NOMO-1 (cell line): ENCODE measurements around the gene EFCAB7.
A peak's percentile ranks its signal among the peaks of the same experiment; 100 is the strongest.

Experiments used
- DNase-seq, 2 experiments: peaks; one replicate each; lab custom pipeline; 2025; ENCODE audit not compliant: unreplicated experiment in 2 of 2; lab: John Stamatoyannopoulos, UW

EFCAB7 gene

DNA sequence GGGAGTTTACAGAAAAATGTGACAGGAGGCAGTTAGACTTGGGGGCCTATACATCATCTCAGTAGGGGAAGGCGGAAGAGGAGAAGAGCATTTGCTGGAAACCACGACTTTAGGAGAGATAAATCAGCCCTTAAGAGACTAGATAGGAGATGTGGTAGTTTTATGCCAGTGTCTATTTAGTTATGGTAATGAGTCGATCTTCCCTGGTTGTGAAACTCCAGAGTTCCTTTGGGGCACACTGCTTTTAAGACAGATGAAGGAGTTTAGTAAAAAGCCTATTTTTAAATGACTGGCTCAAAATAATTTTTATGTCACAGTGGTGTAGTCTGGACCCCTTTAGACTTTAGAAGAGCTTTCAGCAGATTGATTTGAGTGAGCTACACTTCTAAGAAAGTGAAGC, 77.7 kb downstream of the EFCAB7 start:
- no peak for DNase-seq

DNA sequence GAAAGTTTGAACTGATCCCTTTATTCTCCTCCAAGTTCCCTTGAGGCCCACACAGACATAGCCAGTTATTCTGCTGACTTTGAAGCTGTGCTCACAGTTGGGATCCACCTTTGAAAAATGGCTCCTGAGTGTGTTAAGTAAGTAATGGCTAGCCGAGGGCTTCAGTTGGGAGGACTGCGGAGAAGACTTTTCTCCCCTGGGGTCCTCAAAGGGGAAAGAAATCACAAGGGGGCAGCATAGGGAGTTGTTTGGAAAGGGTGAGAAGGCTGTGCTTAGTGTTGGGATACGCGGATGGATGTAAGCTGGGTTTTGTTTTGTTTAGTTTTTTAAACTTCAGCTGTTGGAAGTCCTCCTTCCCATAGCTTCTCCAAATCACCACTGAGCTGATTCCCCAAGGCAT, 78.1 kb downstream of the EFCAB7 start:
- no peak for DNase-seq

DNA sequence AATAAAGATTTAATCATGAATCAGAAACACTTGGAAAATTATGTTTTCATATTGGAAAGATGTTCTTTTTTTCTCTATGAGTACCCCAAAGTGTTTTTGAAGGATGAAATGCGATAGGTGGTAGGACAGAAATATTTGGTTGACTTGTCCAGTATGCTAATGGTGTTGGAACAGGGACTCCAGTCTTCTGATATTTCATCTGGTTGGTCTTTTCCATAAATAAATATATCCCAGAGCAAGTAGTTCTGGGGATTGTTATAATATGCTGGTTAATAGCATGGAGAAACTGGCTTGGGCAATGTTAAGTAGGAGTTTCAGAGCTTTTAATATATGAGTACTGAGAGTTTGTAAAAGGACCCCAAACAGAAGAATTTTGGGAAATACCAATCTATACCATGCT, 78.6 kb downstream of the EFCAB7 start:
- DNase-seq: no peak

DNA sequence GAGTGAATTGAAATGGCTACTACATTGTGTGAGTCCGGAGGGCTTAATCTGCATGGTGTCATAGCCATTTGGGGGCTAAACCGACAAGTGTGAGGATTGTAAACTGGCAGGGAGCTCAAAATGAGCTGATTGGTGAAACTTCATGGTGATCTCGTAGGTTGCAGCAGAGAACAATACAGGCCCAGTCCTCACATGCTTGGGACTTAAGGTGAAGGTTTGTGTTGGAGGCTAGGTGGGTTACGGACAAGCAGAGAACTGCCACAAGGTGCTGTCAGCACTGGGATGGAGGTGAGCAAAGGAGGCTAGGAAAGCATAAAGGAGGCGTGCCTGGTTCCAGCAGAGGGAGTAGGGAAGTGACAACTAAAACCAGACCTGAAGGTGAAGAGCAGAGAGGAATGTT, 79.3 kb downstream of the EFCAB7 start:
- DNase-seq: no peak

DNA sequence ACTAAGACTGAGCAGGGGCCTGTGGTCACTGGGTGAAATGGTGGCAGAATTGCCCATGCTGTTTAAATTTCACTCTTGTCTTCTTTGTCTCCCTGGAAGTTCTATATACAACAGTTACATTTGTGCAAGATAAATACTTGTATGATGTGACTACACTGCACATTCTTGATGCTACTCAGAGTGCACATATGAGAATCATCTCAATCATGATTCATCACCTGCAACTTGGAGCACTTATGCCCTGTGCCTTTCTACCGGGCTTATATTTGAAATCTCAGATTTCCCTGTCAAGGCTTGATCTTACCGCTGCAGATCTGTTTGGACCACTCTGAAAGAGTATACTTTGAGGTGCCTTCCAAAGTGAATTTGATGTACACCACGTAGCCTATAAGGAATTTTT, 80.5 kb downstream of the EFCAB7 start:
- DNase-seq: no peak

DNA sequence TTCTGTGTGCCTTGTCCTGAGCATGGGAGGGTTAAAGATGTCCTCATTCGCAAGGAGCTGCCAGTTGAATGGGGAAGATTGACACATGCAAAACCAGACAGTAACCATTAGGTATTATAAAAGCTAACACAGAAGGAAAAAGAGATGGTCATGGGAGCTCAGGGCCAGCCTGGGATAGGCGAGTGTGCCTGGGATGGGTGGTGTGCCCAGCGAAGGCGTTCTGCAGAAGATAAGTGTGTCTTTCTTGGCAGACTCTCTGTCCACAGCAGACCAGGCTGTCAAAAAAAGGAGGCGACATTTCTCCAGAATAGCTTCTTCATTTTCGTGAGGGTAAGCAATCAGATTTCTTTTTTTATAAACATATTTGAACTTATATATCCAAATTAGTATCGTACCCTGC, 84.0 kb downstream of the EFCAB7 start:
- no peak for DNase-seq

DNA sequence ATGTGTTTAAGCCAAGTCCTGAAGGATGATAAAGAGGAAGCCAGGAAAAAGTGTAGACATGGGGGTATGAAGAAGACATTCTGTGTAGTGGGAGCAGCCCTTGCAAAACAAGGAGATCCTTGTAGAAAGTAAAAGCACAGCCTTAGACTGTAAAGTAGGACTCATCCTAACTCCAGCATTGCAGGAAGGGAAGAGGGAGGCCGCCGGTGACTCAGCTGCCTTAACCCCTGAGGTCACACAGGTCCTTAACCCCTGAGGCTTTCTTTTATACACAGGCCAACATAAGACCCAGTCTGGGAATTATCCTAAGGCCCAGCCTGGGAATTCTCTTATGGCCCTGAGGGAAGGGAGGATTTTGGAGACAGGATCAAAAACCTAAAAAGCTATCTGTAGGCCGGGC, 87.9 kb downstream of the EFCAB7 start:
- DNase-seq: no peak

DNA sequence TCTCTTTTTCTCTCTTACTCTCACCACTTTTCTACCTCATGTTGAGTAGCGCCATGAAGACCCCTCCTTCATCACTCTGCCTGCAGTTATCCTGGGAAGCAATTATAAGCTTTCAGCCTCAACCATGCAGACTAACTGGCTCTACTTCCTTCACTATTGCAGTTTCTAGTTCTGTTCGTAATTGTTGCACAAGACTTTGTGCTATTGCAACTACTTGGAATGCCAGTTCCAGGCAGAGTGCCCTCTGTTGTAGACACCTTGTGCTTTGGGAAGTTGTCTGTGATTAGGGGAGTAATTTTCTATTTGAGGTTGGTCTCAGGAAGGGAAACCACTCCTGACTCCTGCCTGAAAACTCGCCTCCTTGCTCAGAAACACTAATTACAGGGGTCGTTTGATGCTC, 89.2 kb downstream of the EFCAB7 start:
- peak in 1 of 2 experiments; percentile 8 for DNase-seq

DNA sequence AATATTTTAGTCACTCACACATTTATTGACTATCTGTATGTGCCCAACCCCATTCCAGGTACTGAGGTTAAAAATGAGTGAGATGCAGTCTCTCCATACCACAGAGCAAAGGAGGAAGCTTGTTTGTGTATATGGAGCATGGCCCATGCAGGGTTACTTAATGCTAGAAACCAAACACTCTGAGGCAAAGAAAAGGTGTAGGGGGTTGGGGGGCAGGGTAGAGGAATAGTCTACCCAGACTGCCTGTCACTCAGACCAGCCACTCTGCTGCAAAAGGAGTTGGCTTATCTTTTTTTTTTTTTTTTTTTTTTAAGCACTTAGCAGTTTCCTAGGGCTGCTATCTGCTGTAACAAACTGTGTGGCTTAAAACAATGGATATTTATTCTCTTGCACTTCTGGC, 89.6 kb downstream of the EFCAB7 start:
- DNase-seq: no peak

DNA sequence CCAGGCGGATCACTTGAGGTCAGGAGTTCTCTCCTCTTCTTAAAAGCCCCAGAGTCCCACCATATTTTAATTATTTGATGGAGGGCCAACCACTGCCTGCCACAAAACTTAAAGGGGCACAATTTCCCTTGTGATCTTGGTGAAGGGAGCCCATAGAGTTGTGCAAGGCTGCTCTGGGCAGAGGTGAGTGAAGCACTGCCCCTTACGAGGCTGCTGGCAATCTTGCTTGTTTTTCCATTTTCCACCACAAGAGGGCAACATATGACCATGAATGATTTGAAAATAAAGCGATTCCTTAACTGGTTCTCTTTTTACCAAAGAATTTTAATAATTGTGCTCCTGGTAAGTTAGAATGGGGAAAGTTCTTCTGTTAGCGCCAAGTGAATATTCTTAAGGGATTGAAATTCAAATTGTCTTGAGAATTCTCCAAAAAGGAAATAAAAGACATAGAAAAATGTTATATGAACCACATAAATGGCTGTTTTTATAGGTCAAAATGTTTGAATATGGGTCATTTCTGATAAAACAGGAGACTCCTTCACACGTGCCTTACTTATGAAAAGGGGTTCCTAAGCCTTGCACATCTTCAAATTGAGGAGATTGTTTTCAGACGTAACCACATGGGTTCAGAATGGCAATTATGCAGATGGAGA, 92.6 kb downstream of the EFCAB7 start:
- DNase-seq: peak; percentile 36 to 48

DNA sequence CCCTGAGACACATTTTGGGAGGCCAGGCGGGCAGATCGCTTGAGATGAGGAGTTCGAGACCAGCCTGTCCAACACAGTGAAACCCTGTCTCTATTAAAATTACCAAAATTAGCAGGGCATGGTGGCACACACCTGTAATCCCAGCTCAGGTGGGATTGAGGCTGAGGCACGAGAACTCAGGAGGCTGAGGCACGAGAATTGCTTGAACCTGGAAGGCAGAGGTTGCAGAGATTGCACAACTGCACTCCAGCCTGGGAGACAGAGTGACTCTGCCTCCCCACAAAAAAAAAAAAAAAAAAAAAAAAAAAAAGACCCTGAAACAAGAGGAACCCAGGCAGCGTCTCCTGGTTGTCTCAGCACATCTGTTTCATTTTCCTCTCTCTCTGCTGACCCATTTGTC, 94.1 kb downstream of the EFCAB7 start:
- DNase-seq: no peak

DNA sequence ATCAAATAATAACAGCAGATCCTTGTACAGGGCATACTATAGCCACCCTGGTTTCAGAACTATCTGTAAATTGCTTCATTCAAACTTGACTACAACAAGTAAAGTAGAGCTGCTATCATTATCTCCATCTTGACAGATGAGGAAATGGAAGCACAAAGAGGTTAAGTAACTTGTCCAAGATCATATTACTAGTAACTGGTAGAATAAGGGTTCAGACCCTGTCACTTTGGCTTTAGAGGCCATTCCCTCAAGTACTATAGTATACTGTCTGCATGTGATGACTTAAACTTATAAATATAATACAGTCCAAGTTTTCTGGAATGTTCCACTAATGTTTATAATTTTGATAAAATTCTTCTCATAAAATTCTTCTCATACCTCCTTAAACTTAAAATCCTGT, 94.7 kb downstream of the EFCAB7 start:
- DNase-seq: peak in 1 of 2 experiments; percentile 9

DNA sequence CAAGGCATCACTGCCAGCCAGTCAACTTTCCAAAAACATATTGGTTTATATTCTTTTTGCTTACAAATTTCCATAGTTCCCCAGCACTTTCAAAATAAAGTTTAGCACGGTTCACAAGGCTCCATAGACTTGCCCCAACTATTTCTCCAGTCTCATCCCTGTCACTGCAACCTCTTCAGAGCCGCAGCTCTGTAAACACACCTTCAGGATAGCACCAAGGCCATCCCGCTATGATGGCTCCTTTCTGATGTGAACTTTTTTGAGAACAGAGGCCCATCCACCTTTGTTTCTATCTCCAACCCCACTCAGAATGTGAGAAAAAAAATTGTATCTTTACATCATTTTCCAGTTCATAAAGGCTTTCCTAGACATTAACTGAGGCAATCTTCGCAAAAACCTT, 96.2 kb downstream of the EFCAB7 start:
- no peak for DNase-seq

DNA sequence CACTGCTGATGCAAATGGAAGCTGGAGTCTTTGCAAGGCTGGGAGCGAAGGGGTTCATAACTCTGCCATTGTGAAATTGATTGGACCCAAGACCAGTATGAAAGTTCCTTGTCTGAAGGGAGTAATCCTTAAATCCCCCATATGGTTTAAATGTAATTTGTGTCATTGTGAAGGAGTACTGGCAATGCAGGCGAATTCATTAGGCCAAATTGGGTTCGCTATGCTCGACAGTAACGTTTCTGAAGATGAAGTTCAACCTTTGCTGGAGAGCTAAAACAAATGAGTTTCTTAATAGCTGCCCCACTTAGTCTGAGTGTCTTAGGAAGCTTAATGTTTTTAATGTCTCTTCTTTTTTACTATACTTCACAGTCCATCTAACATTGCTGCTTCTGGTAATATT, 97.3 kb downstream of the EFCAB7 start:
- no peak for DNase-seq

DNA sequence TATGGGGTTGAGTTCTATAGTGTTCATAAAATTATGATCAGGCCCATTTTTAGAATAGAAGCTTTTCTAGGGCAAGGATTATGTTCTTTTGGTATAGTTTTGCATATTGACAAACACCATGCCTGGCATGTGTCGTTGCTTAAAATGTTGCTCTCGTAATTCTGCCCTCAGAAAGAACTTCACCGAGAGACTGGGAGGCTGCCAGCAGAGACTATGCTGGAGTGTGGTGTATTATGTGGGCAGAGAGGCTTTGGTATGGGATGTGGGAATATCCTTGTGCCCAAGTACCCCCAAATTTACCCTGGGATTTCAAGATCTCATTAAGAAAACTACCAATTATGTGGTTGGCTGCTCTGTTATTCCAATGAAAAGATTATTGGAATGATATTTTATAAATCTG, 97.8 kb downstream of the EFCAB7 start:
- no peak for DNase-seq

DNA sequence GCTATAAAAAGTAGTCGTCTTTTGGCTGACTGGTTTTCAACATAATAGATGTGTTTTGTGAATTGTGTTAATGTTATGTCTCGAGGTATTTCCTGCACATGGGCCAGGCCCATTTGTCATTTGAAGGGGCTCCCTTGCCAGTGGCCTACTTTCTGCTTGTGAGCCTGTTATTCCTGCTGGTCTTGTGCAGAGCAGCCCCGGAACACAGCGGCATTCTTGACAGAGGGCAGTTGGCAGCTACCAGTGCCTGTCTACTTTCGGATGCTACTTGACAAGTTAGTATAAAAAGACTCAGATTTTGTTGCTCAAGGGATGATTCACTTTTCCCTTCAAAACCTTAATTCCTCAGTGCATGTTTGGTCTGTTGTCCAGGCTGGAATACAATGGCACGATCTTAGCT, 98.4 kb downstream of the EFCAB7 start:
- no peak for DNase-seq
